ENCODE measurements around the gene LRRFIP1.
"Not testable (repeated sequence)": the region's sequence is repeated elsewhere in the genome, so short reads cannot be mapped to it uniquely, and the experiment has no call there.

Gene LRRFIP1

GRCh38 chr2:237666606-237667005 lies 39.2 kb downstream of the LRRFIP1 start:
- DNase-seq = no peak

- not testable (repeated sequence) for DNase-seq
Observed at GRCh38 chr2:237667050-237667576, 39.7 kb downstream of the LRRFIP1 start.

- DNase-seq = no peak
Observed at GRCh38 chr2:237667893-237668292, 40.5 kb downstream of the LRRFIP1 start.

- no peak for DNase-seq
Observed at GRCh38 chr2:237668440-237668839, 41.1 kb downstream of the LRRFIP1 start.

GRCh38 chr2:237669283-237669627 lies 41.9 kb downstream of the LRRFIP1 start:
- no peak for DNase-seq

- no peak for DNase-seq
Observed at GRCh38 chr2:237669628-237670392, 42.4 kb downstream of the LRRFIP1 start.

- DNase-seq = no peak
Observed at GRCh38 chr2:237670641-237671040, 43.3 kb downstream of the LRRFIP1 start.

- DNase-seq = no peak
Observed at GRCh38 chr2:237671466-237672138, 44.2 kb downstream of the LRRFIP1 start.

- no peak for DNase-seq
Observed at GRCh38 chr2:237672731-237673129, 45.3 kb downstream of the LRRFIP1 start.

GRCh38 chr2:237673130-237674001 lies 46.0 kb downstream of the LRRFIP1 start:
- peak; percentile 93 for DNase-seq

- peak; percentile 96 for DNase-seq
Observed at GRCh38 chr2:237674731-237675276, 47.4 kb downstream of the LRRFIP1 start.

GRCh38 chr2:237675316-237675715 lies 47.9 kb downstream of the LRRFIP1 start:
- peak; percentile 53 for DNase-seq

- DNase-seq = no peak
Observed at GRCh38 chr2:237680702-237681478, 53.5 kb downstream of the LRRFIP1 start.

GRCh38 chr2:237682151-237682550 lies 54.8 kb downstream of the LRRFIP1 start:
- no peak for DNase-seq

- DNase-seq = no peak
Observed at GRCh38 chr2:237682856-237683670, 55.7 kb downstream of the LRRFIP1 start.

- DNase-seq = no peak
Observed at GRCh38 chr2:237685408-237685807, 58.0 kb downstream of the LRRFIP1 start.

- no peak for DNase-seq
Observed at GRCh38 chr2:237686659-237687136, 59.3 kb downstream of the LRRFIP1 start.

- no peak for DNase-seq
Observed at GRCh38 chr2:237688081-237688480, 60.7 kb downstream of the LRRFIP1 start.

GRCh38 chr2:237688541-237688940 lies 61.2 kb downstream of the LRRFIP1 start:
- not testable (repeated sequence) for DNase-seq

- DNase-seq = no peak
Observed at GRCh38 chr2:237689336-237690131, 62.1 kb downstream of the LRRFIP1 start.
